ENCODE measurements around the gene NDC1.

DNA sequence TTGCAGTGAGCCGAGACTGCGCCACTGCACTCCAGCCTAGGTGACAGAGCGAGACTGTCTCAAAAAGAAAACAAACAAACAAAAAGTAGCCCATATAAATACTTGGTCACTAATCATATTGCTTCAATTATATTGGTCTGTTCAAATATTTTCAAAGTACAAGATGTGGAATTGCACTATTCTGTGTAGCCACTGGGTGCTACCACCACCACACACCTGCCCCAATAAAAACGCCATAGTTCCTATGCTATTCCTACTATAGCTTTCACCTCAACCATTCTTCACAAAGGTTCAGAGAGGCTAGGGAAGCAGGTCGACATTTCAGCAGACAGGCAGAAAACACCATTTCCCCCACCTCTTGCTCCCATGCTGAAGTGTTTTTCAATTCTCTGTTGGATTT lies 16.7 kb downstream of the NDC1 start:
- TF ChIP-seq EP300 (IDR thresholded peaks at IDR 0.05) (no peak), POLR2A (IDR thresholded peaks at IDR 0.05) (no peak)
- TF ChIP-seq, protein P1, sequence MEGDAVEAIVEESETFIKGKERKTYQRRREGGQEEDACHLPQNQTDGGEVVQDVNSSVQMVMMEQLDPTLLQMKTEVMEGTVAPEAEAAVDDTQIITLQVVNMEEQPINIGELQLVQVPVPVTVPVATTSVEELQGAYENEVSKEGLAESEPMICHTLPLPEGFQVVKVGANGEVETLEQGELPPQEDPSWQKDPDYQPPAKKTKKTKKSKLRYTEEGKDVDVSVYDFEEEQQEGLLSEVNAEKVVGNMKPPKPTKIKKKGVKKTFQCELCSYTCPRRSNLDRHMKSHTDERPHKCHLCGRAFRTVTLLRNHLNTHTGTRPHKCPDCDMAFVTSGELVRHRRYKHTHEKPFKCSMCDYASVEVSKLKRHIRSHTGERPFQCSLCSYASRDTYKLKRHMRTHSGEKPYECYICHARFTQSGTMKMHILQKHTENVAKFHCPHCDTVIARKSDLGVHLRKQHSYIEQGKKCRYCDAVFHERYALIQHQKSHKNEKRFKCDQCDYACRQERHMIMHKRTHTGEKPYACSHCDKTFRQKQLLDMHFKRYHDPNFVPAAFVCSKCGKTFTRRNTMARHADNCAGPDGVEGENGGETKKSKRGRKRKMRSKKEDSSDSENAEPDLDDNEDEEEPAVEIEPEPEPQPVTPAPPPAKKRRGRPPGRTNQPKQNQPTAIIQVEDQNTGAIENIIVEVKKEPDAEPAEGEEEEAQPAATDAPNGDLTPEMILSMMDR (IDR thresholded peaks at IDR 0.05) = no peak

Measured in sigmoid colon (tissue), 4 donors.